Skeletal muscle cell (primary cell): Measurements from ENCODE around the gene CARD9.
"Not testable (repeated sequence)": the region's sequence is repeated elsewhere in the genome, so short reads cannot be mapped to it uniquely, and the experiment has no call there.

Experiments used
- DNase-seq: peaks from one replicate; pipeline ENCODE4 v3.0.0-alpha.2; 2010; ENCODE audit warnings: low read depth
- H3K4me3 ChIP-seq: 2 replicates; pipeline ENCODE4 v1.5.1; 2011; ENCODE audit warnings: low read depth, mild to moderate bottlenecking, control low read depth, low read length, moderate library complexity

The CARD9 gene

GRCh38 chr9:136373300-136374182 lies at the start of gene CARD9:
TSS of gene CARD9 (minus strand) at chr9:136373669. CDS start at chr9:136372078, 1,591 bp downstream.
- H3K4me3 ChIP-seq = no peak within 1 kb of the TSS

GRCh38 chr9:136422876-136423275 lies 49.4 kb upstream of the CARD9 start:
- no peak overlapping the region for H3K4me3 ChIP-seq
- DNase-seq = no peak

More at GRCh38 chr9:136373300-136374182, at the start of gene CARD9:
- DNase-seq = no peak

GRCh38 chr9:136421791-136422190 lies 48.3 kb upstream of the CARD9 start:
- H3K4me3 ChIP-seq = no peak overlapping the region
- no peak for DNase-seq

GRCh38 chr9:136419092-136419420 lies 45.6 kb upstream of the CARD9 start:
- no peak overlapping the region for H3K4me3 ChIP-seq
- no peak for DNase-seq

- DNase-seq = no peak
- no peak overlapping the region for H3K4me3 ChIP-seq
These were observed 45.0 kb upstream of the CARD9 start for GRCh38 chr9:136418182-136419091.

- no peak for DNase-seq
- no peak overlapping the region for H3K4me3 ChIP-seq
These were observed 43.4 kb upstream of the CARD9 start for GRCh38 chr9:136416914-136417313.

- no peak for DNase-seq
- H3K4me3 ChIP-seq = no peak overlapping the region
These were observed 43.0 kb upstream of the CARD9 start for GRCh38 chr9:136416427-136416826.

GRCh38 chr9:136412962-136413361 lies 39.5 kb upstream of the CARD9 start:
- DNase-seq = peak; percentile 8
- no peak overlapping the region for H3K4me3 ChIP-seq

GRCh38 chr9:136411378-136411777 lies 37.9 kb upstream of the CARD9 start:
- DNase-seq = no peak
- H3K4me3 ChIP-seq = peak overlapping the region; percentile 90

GRCh38 chr9:136410500-136411287 lies 37.2 kb upstream of the CARD9 start, which contains the start of the genes ENTR1 and PMPCA:
TSS of gene ENTR1 (minus strand) at chr9:136410614. CDS start at chr9:136410397, 217 bp downstream.
TSS of gene PMPCA (plus strand) at chr9:136410658. CDS start at chr9:136410669, 11 bp downstream.
- peak; percentile 53 for DNase-seq
- H3K4me3 ChIP-seq = peak within 1 kb of the TSS; percentile 90

GRCh38 chr9:136409557-136410455 lies 36.3 kb upstream of the CARD9 start:
- DNase-seq = no peak

GRCh38 chr9:136407911-136408310 lies 34.4 kb upstream of the CARD9 start:
- no peak for DNase-seq
- H3K4me3 ChIP-seq = no peak overlapping the region

More at GRCh38 chr9:136409557-136410455, 36.3 kb upstream of the CARD9 start:
- H3K4me3 ChIP-seq = peak overlapping the region; percentile 90

GRCh38 chr9:136407061-136407460 lies 33.6 kb upstream of the CARD9 start:
- not testable (repeated sequence) for H3K4me3 ChIP-seq, DNase-seq

GRCh38 chr9:136405904-136406303 lies 32.4 kb upstream of the CARD9 start:
- not testable (repeated sequence) for H3K4me3 ChIP-seq, DNase-seq

GRCh38 chr9:136405481-136405880 lies 32.0 kb upstream of the CARD9 start:
- no peak overlapping the region for H3K4me3 ChIP-seq
- DNase-seq = no peak

GRCh38 chr9:136404801-136405136 lies 31.3 kb upstream of the CARD9 start:
- H3K4me3 ChIP-seq = no peak overlapping the region

GRCh38 chr9:136403915-136404800 lies 30.7 kb upstream of the CARD9 start:
- no peak overlapping the region for H3K4me3 ChIP-seq
- DNase-seq = no peak

More at GRCh38 chr9:136404801-136405136, 31.3 kb upstream of the CARD9 start:
- DNase-seq = no peak
